NCI-H748 (cell line): ENCODE measurements around the gene SLC10A2.
"Not testable (repeated sequence)": the region's sequence is repeated elsewhere in the genome, so short reads cannot be mapped to it uniquely, and the experiment has no call there.

Experiments used
- DNase-seq: peaks from one replicate; lab custom pipeline; 2025; ENCODE audit not compliant: unreplicated experiment; lab: John Stamatoyannopoulos, UW

SLC10A2 gene, protein sequence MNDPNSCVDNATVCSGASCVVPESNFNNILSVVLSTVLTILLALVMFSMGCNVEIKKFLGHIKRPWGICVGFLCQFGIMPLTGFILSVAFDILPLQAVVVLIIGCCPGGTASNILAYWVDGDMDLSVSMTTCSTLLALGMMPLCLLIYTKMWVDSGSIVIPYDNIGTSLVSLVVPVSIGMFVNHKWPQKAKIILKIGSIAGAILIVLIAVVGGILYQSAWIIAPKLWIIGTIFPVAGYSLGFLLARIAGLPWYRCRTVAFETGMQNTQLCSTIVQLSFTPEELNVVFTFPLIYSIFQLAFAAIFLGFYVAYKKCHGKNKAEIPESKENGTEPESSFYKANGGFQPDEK

DNA sequence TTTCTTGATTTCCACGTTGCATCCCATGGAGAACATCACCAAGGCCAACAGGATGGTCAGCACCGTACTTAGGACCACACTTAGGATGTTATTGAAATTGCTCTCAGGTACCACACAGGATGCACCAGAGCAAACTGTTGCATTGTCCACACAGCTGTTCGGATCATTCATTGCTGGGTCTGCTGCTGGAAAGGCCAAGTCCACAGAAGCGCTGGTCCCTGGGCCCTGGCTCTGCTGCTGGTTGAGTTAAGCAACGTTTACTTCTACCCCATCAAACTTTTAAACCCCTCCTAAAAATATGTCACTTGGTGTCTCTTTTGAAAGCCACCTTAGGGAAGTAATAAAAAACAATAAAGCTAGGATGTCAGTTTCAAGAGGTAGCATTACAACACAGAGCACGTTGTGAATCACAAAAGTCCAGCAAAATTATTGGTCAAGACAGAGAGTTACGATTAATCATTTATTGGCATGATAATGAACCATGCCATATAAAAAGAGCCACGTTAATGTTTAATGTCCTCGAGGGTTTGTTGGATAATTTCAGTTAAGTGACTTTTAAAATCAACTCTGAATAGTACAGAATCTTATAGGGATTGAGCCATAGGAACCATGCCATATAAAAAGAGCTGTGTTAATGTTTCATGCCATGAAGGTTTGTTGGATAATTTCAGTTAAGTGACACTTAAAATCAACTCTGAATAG lies at the start of gene SLC10A2:
Gene SLC10A2, minus strand, starts transcription at position 339 of the 702 bp plus-strand sequence. Its CDS starts 168 bp downstream, at position 171.
- no peak for DNase-seq

DNA sequence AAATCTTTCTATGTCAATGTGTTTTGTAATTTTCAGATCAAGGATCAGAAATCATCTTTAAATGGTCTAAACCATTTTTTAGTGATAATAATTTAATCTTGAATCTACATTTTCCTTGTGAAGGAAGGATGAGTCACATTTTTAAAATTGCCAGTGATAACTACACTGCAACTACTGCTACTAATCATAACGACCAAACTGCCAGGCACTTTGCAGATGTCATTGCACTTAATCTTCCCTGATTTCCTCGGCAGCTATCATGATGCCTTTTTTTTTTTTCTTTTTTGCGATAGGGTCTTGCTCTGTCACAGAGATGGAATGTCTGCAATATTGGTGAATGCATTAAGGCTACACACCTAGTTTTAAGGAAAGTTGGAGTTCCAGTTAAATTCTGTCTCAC lies 41.4 kb upstream of the SLC10A2 start:
- DNase-seq = no peak

DNA sequence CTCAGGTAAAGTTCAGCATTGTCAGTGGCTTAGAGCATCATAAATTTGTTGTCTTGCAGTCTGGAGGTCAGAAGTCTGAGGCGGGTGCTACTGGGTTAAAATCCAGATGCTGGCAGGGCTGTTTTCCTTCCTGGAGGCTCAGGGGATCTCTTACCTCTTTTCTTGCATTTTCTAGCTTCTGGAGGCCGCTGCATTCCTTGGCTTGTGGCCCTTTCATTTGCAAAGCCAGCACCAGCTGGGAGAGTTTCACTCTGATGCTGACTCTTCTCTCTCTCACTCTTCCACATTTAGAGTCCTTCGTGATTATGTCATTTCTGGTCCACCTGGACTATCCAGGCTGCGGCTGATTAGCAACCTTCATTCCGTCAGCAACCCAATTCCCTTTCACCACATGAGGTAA lies 38.1 kb upstream of the SLC10A2 start:
- DNase-seq = no peak

DNA sequence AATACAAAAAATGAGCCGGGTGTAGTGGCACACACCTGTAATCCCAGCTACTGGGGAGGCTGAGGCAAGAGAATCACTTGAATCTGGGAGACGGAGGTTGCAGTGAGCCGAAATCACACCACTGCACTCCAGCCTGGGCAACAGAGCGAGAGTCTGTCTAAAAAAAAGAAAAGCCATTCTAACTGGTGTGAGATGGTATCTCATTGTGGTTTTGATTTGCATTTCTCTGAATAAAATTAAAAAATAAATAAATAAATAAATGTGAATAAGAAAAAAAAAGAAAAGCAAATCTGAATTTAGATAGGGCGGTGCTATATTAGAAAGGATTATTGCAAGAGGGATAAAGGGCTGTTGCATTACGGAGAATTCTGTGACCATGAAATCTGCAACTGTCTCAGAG lies 37.2 kb upstream of the SLC10A2 start:
- DNase-seq = not testable (repeated sequence)

DNA sequence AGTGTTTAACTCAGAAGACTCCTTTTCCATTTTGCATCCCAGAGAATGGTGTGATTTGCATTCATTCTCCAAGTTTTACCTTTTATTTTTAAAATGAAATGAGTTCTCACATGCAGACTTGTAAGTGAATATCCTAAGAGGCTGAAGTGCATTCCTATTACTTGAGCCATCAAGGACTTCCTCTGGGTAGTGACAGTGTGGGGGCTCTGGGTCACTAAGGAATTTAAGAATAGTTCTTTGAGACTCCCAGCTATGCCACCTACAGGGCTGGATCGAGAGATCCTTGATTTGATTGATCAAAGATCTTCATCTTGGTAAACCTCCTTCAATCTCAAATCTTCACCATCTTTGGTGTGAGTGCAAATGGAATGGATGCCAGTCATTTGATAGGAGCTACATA lies 36.3 kb upstream of the SLC10A2 start:
- no peak for DNase-seq

DNA sequence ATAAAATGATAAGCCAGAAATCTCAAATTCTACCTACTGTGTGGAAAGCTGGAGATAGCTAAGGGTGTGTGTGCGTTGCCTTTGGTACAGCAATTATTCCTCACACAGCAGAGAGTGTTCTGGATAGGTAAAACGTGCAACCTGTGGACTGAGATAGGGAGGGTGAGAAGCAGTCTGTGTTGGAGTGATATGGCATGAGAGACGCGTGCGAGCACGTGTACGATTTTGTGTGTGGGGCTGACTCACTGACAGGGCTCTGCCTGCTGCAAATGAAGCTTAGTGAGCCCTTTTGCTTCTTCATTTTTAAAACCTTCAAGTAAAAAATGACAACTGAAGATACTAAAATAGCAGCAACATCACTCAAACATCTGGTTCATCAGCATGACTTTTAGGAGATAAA lies 35.7 kb upstream of the SLC10A2 start:
- DNase-seq = no peak

DNA sequence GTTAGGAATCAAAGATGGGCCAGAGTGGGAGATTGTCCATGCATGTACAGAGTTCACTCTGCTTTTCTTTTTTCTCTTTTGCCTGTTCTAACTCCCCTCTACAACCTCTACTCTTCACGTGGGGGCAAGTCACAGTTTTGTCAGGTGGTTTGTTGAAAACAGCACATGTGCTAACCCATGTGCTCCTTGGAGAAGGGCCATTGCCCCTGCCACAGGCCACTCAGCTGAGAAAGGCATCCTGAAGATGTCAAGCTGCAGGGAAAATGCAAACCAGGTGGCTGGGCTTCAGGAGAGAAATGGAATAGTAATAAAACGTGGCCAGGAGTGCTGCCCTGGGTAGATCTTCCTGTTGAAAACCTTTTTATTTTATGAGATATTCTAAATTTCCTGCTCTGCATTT lies 35.3 kb upstream of the SLC10A2 start:
- DNase-seq = no peak

DNA sequence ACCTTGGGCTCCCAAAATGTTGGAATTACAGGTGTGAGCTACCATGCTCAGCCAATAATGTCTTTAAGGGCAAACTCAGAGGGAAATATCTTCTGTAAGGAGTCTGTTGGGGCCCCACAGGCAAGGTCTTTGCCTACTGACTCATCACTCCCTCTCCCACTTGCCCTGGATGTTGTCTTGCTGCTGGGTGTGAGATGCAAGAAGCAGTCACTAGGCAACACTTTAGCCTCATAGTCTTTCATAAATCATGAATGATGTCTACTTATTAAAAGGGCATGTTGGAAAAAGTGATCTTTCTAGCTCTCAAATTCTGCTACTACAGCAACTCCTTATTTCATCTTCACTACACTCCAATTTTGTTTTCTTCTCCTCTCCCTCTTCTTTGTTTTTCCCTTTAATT lies 34.6 kb upstream of the SLC10A2 start:
- DNase-seq = no peak

DNA sequence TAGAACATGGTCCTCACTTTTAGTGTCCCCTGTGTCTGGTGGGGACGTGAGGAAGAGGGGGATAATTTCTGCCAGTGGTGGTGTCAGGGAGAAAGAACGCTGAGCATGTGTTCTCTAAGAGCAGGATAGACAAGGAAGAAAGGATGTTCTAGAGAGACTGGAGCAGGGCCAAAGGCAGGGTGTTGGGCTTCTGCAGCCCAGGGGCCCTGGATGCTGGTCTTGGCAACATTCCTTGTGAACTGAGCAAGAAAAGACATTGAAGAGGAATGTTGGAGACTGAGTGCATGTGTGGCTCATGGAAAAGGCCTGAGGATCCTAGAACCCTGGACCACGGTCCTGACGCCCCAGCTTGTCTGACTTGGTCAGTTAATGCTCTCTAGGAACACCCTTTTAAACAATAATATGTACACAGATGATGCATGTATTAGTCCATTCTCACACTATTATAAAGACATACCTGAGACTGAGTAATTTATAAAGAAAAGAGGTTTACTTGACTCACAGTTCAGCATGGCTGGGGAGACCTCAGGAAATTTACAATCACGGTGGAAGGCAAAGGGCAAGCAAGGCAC lies 33.6 kb upstream of the SLC10A2 start:
- no peak for DNase-seq

DNA sequence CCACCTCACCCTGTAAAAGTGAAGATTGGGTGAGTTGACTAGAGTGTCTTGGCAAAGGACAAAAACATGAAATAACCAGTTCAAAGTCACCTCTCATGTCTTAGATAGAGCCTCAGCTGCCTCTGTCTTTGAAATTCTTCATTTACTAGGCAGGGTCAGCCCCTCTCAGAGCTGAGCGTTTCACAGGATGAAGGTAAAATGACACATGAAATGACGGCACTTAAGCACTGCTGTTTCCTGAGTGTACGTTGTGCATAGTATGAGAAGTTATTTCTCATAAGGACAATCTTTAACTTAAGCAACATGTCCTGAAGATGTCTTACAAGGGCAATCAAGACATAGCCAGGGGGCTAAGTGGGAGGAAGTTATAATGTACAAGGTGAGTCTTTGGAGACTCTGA lies 32.3 kb upstream of the SLC10A2 start:
- no peak for DNase-seq

DNA sequence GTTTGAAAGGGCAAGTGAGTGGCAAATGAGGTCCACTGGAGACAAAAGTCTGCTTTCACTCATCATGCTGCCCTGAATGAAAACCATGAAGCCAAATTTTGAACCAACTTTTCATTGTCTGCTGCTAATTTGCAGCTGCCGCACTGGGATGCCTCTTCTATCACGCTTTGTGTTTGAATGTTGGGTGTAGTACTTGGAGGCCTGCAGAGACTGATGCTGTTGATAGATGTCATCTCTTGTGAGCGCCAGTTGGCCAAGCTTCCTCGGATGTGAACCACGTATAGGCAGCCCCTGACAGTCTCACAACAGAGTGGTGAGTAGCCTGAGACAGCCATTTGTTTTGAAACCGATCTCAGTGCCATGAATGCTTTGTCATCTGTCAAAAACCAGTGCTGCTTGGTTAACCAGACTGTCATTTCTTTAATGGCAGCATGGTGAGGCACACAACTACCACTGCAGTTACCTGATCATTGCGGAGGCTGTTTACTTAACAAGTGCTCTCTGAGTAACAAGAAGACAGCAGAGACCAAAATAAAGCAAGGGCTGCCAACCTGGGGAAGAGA lies 31.2 kb upstream of the SLC10A2 start:
- no peak for DNase-seq

DNA sequence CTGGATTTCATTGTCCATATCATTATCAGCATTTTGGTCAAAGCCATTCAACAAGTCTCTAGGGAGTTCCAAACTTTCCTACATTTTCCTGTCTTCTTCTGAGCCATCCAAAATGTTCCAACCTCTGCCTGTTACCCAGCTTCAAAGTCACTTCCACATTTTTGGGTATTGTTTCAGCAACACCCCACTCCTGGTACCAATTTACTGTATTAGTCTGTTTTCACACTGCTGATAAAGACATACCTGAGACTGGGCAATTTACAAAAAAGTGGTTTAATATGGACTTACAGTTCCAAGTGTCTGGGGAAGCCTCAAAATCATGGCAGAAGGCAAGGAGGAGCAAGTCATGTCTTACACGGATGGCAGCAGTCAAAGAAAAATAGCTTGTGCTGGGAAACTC lies 27.4 kb upstream of the SLC10A2 start:
- DNase-seq = not testable (repeated sequence)

DNA sequence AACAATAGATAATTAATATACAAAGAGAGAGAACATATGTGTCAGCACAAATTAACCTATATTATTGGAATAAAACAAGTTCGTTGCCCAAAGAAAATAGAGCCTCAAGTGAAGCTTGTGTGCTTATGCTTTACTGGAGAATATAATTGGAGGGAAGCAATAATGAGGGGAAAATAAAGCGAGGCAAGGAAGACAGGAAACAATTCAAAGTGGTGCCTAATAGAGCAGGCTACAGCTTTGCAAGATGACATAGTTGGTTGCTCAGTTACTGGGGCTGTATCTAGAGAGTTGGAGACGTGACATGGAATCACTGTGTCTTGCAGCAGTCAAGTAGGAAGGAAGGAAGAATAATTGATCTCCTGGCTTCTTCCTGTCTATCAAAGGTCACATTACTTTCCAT lies 21.1 kb upstream of the SLC10A2 start:
- no peak for DNase-seq

DNA sequence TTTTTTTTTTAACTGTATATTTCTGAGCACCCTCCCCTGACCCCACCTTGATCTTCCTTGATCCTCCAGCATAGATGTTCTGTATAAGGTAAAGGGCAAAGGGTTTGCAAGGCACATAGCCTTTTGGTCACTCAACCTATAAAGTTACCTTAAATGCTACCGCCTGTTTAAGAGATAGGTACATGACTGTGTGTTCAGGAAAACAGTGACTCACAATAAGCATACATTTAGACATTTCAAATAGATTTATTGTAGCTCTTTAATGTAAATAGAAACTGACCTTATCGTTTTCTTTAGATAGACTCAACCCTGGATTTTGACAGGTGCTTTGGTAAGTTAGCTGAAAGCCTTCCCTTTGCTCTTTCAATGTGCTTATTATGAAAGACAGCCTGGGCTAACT lies 15.2 kb upstream of the SLC10A2 start:
- DNase-seq = no peak

DNA sequence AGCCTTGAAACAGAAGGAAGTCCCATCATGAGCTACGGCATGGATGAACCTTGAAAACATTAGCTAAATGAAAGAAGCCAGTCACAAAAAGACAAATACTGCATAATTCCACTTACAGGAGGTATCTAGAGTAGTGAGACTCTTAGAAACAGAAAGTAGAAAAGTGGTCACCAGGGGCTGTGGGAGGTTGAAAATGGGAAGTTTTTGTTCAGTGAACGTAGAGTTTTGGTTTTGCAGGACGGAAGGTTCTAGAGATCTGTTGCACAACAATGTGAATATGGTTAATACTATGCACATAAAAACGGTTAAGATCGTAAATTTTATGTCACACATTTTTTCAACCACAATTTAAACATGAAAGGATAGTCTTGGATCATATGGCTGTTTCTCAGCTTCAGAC lies 11.9 kb upstream of the SLC10A2 start:
- DNase-seq = no peak

DNA sequence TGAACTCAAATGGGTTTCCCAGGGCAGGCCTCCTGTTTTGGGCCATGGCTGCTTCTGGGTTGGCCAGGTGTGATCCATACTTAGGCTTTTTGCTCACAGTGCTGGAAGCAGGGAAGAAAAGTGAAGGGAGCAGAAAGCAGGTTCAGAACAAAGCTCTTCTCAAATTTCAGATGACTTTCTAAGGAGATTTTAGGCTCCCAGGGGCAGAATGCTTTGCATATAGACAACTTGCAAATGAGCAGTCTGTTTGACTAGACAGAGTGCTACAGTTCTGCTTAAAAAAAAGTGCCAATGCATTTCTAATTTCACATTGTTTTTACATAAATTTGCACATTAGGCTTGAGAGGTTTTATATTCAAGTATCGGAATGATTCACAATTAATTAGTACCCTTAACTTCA lies 2.6 kb upstream of the SLC10A2 start:
- DNase-seq = no peak

DNA sequence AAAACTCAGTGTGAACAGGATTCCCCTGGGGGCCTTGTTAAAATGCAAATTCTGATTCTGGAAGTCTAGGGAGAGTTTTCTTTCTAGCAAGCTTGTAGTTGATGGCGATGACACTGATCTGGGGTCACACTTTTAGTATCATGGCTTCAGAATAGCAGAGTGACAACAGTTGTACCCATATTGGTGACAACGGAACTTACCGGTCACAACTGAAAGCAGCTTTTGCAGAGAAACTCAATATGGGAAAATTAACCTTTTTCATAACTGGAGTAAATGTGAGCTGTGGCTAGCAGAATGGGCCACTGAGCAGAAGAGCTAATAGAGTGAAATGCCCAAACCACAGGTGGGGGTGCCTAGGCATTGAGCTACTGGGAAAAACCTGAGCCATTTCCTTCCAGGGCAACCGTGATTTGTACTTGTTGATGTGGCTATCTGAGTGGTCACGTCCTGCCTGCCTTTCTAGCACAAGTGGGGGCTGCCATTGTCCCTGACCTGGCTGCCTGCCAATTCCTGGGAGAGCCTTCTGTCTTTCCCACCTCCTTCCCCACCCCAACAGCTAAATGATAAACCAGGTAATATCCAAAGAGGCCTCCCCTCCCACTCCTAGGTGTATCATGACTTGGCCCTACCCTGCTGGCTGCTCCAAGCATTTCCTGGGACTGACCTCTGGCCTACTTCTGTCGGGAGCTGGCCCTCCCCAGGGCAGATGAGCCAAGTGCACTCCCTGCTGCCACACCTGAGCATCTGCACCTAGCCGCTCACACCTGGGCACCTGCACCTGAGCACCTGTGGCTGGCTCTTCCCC lies 1.7 kb upstream of the SLC10A2 start:
- DNase-seq = peak; percentile 63

DNA sequence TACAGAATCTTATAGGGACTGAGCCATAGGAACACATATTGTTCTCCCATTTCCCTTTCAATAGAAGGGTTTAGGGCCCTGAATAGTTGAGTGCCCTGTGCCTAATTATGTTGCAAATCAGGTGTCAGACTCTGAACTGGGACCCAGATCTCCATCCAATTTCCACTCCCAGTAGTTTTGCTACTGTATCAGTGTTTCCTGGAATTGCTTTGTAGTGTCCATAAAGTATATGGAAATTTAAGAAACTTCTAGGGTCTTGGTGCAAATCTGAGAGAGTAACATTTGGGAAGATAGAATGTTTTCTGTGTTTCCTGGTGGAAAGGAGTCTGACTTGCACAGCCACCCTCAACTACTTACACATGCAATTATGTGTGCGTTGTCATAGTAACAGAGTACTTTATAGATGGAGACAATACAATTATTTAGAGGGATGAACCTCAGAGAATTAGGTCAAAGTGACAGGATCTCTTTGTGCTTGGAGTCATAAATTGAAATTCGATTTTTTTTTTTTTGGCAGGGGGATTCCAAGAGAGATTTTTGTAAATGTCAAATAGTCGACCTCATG lies 646 bp upstream of the SLC10A2 start:
- DNase-seq = peak; percentile 51

DNA sequence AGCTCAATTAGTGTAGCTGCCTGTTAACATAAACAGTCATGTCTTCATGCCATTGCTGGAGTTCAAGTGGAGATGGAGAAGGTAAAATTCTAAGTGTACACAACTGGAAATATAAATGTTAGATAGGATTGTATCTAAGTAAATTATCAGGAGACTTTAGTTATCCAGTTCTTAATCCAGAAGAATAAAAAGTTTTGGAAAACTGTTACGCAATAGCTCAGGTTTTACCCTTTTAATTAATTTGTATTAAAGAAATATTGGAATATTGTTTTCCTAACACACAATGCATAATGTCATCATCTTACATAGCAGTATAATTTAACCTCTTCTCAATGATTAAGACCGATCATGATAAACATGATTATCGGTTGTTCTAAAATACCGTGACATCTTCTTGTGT lies 2.8 kb downstream of the SLC10A2 start:
- DNase-seq = no peak

DNA sequence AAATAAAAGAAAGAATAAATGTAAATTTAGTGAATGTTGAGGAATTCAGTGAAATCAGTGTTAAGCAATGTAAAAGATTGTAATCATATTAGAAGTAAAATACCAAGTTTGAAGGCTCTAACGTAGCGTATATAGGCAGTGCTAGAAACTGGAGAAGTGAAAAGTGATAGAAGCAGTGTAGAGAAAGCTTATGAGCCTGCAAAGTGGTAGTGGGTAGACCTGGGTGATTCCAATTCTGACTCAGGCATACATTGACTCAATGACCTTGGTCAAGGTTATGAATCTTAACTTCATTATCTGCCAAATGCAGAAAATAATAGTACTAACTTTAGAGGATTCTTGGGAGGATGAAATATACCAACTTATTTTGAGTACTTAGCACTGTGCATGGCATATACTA lies 4.1 kb downstream of the SLC10A2 start:
- DNase-seq = no peak

DNA sequence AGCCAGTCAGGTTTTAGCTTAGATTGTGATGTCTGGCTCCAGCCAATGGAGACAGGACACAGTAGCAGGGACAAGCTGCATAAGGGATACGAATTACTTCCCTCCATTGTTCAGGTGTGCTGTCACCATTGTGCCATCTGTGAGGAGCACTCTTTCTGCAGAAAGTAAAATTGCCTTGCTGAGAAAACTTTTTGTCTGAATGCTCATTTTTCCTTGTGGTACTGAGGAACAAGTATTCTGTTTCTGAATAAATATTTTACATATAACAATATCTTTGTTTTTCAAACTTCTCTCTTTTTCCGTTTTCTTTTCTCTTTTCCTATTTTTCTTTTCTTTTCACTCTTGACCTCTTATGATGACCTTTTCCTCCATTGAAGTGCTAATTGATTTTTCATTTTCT lies 10.2 kb downstream of the SLC10A2 start:
- no peak for DNase-seq
